Activated T-cell treated with anti-CD3 and anti-CD28 coated beads, Interleukin-2, amount 50 U/mL, for 72 hours (primary cell): ENCODE measurements around the gene SLC25A43. TPM values are rescaled to one million over a fixed set of nuclear protein-coding genes. Genes with fewer than 3 reads are reported as not detected.

Experiments
- ATAC-seq, 2 donors: fragments of 150-1000 bp; cut with Tn5 transposase; replicated peaks in 1 of 2; 2 replicates each; pipeline ENCODE4 v1.10.0; 2021; ENCODE audit warnings: moderate library complexity in 2 of 2, mild to moderate bottlenecking in 1 of 2
- DNase-seq, 2 donors: peaks; one replicate each; pipeline ENCODE4 v3.0.0; 2021 to 2022; ENCODE audit warnings: mixed read lengths in 1 of 2
- H3K27ac Mint-ChIP-seq: one replicate; pipeline ENCODE4 v1.8.0; 2022; ENCODE audit warnings: mild to moderate bottlenecking, moderate library complexity, mixed read lengths
- H3K27me3 Mint-ChIP-seq: one replicate; pipeline ENCODE4 v1.8.0; 2022; ENCODE audit warnings: low read depth, mixed read lengths
- H3K36me3 Mint-ChIP-seq, 2 donors: one replicate each; pipeline ENCODE4 v1.8.0; 2022; ENCODE audit warnings: mixed read lengths in 2 of 2, mild to moderate bottlenecking in 1 of 2; ENCODE audit not compliant: insufficient read depth in 2 of 2
- H3K4me1 Mint-ChIP-seq: one replicate; pipeline ENCODE4 v1.8.0; 2022; ENCODE audit warnings: low read depth, mixed read lengths
- H3K4me3 Mint-ChIP-seq, 2 donors: one replicate each; pipeline ENCODE4 v1.8.0; 2022; ENCODE audit warnings: mild to moderate bottlenecking in 2 of 2, mixed read lengths in 2 of 2, moderate library complexity in 2 of 2
- H3K9me3 Mint-ChIP-seq, 2 donors: one replicate each; pipeline ENCODE4 v1.8.0; 2022; ENCODE audit warnings: mixed read lengths in 2 of 2
- total RNA-seq, 2 donors: library from RNA; stranded (reverse); gene quantifications; one replicate each; pipeline ENCODE4 v1.2.3, GENCODE V29; 2022

Gene SLC25A43
- total RNA-seq, 2 donors from 2014 or later: 8.9 to 9.8 TPM

DNA sequence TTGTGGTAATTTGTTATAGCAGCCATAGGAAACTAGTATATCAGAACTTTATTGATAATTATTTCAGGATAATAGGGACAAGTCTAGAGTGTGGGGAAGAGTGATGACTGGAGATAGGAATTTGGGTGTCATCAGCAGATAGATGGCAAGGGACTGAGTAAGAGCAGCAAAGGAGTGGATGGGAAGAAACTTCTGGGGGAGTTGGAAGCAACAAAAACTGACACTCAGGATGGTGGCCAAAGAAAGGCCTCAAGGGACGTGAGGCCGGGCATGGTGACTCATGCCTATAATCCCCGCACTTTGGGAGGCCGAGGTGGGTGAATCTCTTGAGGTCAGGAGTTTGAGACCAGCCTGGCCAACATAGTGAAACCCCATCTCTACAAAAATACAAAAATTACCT is 60.0 kb downstream of the SLC25A43 start:
- no peaks in the 10 kb centered on the region for H3K9me3 Mint-ChIP-seq
- ATAC-seq (no peak), DNase-seq (no peak)
- no peak overlapping the region for H3K4me3 Mint-ChIP-seq
- H3K27me3 Mint-ChIP-seq: peaks cover 18% of the 10 kb centered on the region
- H3K4me1 Mint-ChIP-seq: no peaks in the 10 kb centered on the region
- H3K36me3 Mint-ChIP-seq: no peaks in the 10 kb centered on the region
- H3K27ac Mint-ChIP-seq: no peak overlapping the region

DNA sequence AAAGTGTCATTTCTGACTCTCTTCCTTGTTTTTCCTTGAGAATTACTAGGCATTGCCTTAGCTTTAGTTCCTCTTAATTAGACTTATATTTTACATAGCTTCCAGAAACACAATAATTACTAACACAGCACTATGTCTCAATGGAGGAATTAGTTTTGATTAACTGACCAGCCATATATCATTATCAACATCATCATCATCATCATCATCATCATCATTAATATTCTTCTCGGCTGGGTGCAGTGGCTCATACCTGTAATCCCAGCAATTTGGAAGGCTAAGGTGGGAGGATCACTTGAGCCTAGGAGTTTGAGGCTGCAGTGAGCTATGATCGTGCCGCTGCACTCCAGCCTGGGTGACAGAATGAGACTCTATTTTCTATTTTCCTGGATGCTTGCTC is 66.4 kb downstream of the SLC25A43 start:
- ATAC-seq (no peak), DNase-seq (no peak)
- H3K4me3 Mint-ChIP-seq: no peak overlapping the region
- peaks cover 0 to 7% of the 10 kb centered on the region in 2 donors for H3K36me3 Mint-ChIP-seq
- no peaks in the 10 kb centered on the region for H3K9me3 Mint-ChIP-seq
- H3K4me1 Mint-ChIP-seq: peaks cover 13% of the 10 kb centered on the region
- peaks cover 15% of the 10 kb centered on the region for H3K27me3 Mint-ChIP-seq
- H3K27ac Mint-ChIP-seq: no peak overlapping the region

DNA sequence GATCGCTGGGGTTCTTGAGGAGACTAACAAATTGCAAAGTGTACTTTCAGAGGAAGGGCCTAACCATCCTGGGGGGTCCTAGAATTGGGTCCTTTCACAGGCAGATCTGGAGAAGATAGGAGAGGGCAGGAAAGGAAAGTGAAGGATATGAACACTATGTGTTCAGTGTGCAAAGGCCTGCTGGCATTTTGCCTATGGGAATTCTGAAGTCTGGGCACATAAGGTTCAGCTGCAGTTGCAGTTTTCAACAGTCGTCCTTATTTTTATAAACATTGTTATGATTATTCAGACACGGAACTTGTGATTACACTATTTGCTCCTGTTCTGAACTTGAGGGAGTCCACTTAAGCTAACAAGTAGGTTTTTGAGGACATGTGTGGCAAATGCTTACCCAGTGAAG is 67.8 kb downstream of the SLC25A43 start:
- Mint-ChIP-seq H3K27me3 (peaks cover 15% of the 10 kb centered on the region), H3K36me3 (peaks cover 2 to 9% of the 10 kb centered on the region in 2 donors), H3K9me3 (no peaks in the 10 kb centered on the region), H3K4me1 (peaks cover 13% of the 10 kb centered on the region), H3K4me3 (peak overlapping the region in 1 of 2 donors; percentile 31), H3K27ac (no peak overlapping the region)
- DNase-seq (no peak), ATAC-seq (no peak)

DNA sequence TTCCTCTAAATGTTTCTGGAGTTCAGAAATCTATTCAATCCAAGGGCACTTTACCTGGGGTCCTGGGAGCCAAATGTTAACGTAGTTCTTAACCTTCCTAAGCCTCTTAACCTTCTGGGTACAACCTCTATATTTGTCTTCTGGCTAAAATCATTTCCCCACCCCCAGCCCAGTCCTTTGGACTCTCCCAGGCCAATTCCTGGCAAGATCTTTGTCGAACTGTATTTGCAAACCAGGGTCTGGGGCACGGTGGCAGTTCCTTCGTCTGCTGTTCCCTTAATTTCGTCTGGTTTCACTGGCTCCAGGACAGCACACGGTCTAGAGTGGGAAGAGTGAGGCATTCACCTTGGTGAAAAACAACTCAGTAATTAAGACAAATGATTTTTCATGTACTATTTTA is 68.3 kb downstream of the SLC25A43 start:
- Mint-ChIP-seq H3K9me3 (no peaks in the 10 kb centered on the region), H3K4me3 (peak overlapping the region in 1 of 2 donors; percentile 94), H3K27ac (no peak overlapping the region), H3K36me3 (peaks cover 2 to 9% of the 10 kb centered on the region in 2 donors), H3K4me1 (peaks cover 13% of the 10 kb centered on the region), H3K27me3 (peaks cover 15% of the 10 kb centered on the region)
- no peak for ATAC-seq
- no peak for DNase-seq

DNA sequence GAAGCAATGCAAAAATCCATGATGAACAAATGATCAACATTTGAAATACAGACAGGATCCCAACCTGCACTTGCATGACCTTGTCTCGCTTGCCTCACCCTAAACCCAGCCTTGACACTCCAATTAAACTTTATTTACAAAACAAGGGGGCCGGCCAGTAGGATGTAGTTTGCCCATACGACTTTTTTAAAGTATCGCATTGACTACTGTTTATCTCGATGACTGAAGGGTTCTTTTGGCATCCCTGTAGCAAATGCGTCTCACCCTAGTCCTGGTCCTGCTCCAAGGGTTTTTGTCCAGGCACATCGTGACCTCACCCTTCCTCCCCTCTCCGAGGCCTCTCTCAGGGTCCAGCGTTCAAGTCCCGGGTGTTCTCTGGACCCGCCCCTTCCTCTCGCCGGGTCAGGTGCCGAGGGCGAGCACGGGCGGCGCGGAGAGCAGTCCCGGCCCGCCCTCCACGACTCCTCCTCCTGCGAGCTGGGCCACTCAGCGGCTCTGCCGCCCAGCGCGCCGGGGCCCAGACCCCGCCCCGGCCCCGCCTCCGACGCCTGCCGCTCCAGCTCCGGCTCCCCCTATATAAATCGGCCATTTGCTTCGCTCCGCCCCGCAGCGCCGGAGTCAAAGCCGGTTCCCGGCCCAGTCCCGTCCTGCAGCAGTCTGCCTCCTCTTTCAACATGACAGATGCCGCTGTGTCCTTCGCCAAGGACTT is 68.9 kb downstream of the SLC25A43 start, which contains the start of gene SLC25A5:
TSS of gene SLC25A5 (plus strand) at position 603 of the 709 bp plus-strand sequence. CDS start at position 675, 72 bp downstream.
- DNase-seq (peak; percentile 86 to 87), ATAC-seq (peak; percentile 91)
- Mint-ChIP-seq H3K4me1 (peaks cover 13% of the 10 kb centered on the region), H3K9me3 (no peaks in the 10 kb centered on the region), H3K4me3 (peak within 1 kb of the TSS; percentile 94 to 95), H3K27ac (peak within 1 kb of the TSS; percentile 82), H3K36me3 (peaks cover 2 to 9% of the 10 kb centered on the region in 2 donors), H3K27me3 (peaks cover 15% of the 10 kb centered on the region)

DNA sequence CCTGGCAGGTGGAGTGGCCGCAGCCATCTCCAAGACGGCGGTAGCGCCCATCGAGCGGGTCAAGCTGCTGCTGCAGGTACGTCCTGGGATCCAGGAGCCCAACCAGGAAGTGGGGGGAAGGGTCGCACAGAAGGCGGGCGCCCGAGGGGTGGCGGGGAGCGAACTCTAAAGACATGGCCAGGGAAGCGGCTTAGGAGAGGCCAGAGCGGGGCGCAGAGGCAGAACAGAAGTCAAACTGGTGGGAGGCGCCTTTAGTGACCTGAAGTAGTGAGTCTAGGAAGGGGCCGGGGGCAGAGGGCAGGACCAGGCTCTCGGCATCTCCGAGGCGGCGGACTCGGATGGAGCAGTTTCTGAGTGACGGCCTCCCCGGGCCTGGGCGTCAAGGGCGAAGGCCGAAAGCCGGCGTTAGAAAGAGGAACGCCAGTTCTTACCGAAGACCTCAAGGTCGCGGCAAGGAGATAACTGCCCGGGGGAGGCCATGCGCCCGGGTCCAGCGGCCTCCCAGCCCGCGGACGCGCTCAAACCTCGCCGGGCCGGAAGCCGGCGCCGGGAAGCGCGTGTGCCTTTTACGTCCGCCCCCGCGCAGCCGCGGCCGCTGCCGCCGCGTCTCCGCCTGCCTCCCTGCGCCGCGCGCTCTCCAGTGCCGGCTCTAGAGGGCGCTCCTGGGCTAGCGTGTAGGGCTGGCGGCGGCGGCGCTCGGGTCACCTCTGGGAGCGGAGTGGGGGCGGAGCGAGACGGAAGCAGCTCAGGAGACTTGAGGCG is 69.6 kb downstream of the SLC25A43 start:
- Mint-ChIP-seq H3K4me1 (peaks cover 13% of the 10 kb centered on the region), H3K27ac (peak overlapping the region; percentile 82), H3K4me3 (peak overlapping the region; percentile 94 to 95), H3K36me3 (peaks cover 2 to 9% of the 10 kb centered on the region in 2 donors), H3K27me3 (peaks cover 7% of the 10 kb centered on the region), H3K9me3 (no peaks in the 10 kb centered on the region)
- ATAC-seq: peak; percentile 64 to 76
- peak; percentile 90 to 92 for DNase-seq

DNA sequence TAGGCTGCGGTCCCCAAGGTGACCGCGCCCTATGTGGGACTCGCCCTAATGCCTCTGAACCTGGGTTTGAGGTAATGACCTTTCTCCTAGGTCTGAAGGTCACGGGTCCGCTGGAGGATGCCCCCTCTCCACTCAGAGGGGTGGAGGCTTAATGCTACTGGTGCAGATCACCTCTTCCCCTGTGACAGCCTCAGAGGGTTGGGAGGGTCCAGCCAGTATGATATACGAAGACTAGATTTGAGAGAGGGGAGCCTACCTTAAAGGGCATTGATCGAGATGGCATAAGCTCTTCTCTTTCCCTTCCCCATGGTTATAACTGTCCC is 70.1 kb downstream of the SLC25A43 start:
- Mint-ChIP-seq H3K27ac (peak overlapping the region; percentile 57), H3K27me3 (peaks cover 5% of the 10 kb centered on the region), H3K9me3 (no peaks in the 10 kb centered on the region), H3K4me1 (peaks cover 13% of the 10 kb centered on the region), H3K36me3 (peaks cover 2 to 9% of the 10 kb centered on the region in 2 donors), H3K4me3 (peak overlapping the region; percentile 91 to 95)
- no peak for DNase-seq
- no peak for ATAC-seq

DNA sequence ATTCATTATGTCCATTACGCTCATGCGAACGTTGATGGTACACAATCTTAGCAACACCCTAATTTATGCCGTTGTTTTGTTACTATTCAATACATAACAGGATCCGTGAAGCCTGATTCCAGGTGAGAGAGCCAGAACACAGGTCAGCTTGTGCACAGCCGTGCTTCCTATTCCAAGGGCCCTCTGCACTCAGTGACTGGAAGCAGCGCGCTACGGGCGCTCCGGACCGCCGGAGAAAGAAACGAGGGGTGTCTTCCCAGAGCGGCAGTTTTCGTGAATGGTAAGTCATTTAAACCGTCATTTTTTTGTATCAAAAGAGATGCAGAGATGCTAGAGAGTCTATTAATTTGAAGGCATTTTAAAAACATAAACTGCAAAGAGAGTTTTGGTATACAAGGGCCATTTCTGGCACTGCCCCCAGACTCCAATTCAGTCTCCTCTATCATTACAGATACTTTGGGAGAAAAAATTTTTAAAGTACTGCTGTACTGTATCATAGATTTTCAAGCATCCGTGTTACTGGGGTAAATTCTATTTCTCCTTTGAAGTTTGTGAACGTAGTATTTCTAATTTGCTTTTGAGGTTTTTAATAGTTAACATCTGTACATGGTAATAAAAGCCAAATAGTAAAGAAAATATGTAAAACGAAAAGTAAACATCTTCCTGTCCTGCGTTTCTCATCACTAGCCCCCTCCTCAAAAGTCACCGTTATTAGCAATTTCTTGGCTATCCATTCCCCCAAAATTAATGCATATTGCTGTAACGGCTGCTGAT is 75.7 kb downstream of the SLC25A43 start:
- no peak for DNase-seq

DNA sequence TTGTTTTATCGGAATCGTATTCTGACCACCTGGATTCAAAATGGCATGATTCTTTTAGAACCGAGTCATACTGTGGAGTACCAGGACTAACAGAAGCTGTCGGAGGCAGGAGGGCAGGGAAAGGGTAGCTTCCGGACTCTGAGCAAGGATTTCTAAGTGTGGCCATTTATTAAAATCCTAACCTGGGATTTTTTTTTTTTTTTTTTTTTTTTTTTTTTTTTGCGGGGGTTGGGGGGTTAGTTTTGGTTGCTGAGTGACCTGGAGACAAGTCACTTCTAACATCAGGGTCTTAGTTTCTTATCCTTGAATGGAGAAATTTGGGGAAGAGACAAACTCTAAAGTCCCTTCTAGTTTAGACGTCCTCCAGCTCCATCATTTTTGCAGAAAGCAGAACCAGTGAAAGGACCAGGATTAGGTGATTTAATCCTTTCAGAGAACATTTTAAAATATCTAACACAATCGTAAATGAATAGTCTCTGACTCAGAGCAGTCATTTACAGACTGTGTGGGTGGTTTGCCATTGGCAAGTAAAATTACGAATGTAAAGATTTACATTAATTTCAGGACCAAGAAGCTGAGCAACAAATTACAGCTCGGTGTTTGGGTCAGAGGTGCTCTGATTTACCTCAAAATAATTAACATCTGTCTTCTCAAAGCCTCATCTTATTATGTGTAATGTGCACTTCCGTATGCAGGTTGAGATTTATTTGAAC is 76.4 kb downstream of the SLC25A43 start:
- Mint-ChIP-seq H3K4me1 (peaks cover 9% of the 10 kb centered on the region), H3K27me3 (peaks cover 33% of the 10 kb centered on the region), H3K9me3 (no peaks in the 10 kb centered on the region), H3K36me3 (peaks cover 2% of the 10 kb centered on the region in 2 donors), H3K4me3 (peak overlapping the region in 1 of 2 donors; percentile 61), H3K27ac (no peak overlapping the region)
- peak; percentile 44 to 70 for ATAC-seq
- DNase-seq: no peak

More for the DNA sequence above, 75.7 kb downstream of the SLC25A43 start:
- Mint-ChIP-seq H3K4me3 (no peak overlapping the region), H3K4me1 (peaks cover 14% of the 10 kb centered on the region), H3K9me3 (no peaks in the 10 kb centered on the region), H3K36me3 (peaks cover 2 to 9% of the 10 kb centered on the region in 2 donors), H3K27me3 (peaks cover 33% of the 10 kb centered on the region), H3K27ac (no peak overlapping the region)
- ATAC-seq: no peak

DNA sequence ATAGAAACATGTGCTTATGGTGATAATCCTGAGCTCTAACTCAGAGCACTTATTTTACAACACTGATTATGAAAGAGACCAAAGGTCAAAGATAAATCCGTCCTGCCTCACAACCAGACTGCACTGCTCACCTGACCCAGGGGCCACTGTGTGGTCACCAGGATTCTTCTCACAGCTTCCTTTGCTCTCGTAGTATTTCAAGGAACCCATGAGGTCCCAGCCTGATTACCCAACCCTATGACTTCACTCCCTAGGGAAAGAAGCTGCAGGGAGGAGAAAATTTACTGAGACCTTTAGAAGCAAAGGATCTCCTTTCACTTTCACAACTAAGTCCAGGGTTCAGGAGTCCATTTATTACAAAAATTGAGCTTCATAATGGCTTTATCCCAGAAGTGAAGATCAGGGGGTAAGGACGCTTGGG is 78.7 kb downstream of the SLC25A43 start:
- Mint-ChIP-seq H3K27ac (no peak overlapping the region), H3K4me1 (peaks cover 15% of the 10 kb centered on the region), H3K36me3 (no peaks in the 10 kb centered on the region), H3K4me3 (no peak overlapping the region), H3K9me3 (no peaks in the 10 kb centered on the region), H3K27me3 (peaks cover 33% of the 10 kb centered on the region)
- no peak for DNase-seq
- ATAC-seq: no peak

DNA sequence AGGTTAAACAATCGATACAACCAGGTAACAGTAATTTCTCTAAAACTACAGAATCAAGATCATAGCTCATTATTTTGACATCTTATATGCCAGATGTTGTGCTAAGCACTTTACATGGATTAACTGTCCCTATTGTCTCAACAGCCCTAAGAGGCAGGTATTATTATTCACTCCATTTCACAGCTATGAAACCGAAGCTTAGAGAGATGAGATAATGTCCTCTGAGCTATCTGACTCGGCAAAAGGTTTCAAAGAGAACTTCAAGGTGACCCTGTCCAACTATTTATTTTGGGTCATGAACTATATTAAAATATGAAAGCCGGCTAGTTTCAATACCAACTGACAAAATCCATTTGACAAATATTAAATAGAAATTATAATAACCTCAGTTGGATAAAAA is 79.4 kb downstream of the SLC25A43 start:
- no peaks in the 10 kb centered on the region for H3K9me3 Mint-ChIP-seq
- peaks cover 18% of the 10 kb centered on the region for H3K4me1 Mint-ChIP-seq
- peaks cover 40% of the 10 kb centered on the region for H3K27me3 Mint-ChIP-seq
- no peaks in the 10 kb centered on the region for H3K36me3 Mint-ChIP-seq
- DNase-seq (no peak), ATAC-seq (no peak)
- no peak overlapping the region for H3K4me3 Mint-ChIP-seq
- no peak overlapping the region for H3K27ac Mint-ChIP-seq

DNA sequence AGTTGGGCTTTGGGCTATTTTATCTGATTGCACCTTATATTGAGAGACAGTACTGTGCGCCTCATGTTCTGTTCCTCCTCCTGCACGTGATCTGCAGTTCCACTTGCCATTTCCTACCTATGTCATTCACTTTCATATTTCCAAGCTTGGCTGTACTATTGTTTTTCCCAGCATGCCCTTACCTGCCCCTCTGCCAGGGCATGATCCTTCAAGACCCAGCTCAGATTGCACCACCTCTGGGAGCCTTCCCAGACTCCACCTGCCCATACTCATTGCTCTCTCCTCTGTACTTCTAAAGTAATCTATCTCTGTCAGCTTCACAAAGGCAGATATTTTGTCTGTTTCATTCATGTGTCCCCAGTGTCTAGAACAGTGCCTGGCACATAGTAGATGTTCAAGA is 80.7 kb downstream of the SLC25A43 start:
- Mint-ChIP-seq H3K4me3 (no peak overlapping the region), H3K9me3 (no peaks in the 10 kb centered on the region), H3K36me3 (no peaks in the 10 kb centered on the region), H3K27ac (no peak overlapping the region), H3K27me3 (peaks cover 42% of the 10 kb centered on the region), H3K4me1 (peaks cover 18% of the 10 kb centered on the region)
- ATAC-seq (no peak), DNase-seq (no peak)
